ENCODE data around the gene ACVR1.

DNA sequence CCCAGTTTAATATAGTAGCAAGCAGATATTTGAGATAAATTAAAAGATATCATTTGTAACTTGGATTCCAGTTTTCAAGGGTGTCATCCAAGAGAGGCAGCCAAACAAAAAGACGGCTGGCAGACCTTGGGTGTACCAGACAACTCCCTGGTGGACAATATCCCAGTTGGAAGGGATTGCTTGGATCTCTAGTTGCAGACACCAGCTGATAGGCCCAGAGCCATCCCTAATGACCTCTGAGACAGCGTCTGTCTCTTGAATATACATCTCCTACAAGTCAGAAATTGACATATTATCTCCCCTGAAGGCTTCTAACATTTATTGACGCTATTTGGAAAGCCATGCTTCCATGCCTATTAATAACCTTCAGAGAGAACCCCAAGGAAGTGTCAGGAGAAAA is 67.7 kb downstream of the ACVR1 start:
- TF ChIP-seq, protein P1, sequence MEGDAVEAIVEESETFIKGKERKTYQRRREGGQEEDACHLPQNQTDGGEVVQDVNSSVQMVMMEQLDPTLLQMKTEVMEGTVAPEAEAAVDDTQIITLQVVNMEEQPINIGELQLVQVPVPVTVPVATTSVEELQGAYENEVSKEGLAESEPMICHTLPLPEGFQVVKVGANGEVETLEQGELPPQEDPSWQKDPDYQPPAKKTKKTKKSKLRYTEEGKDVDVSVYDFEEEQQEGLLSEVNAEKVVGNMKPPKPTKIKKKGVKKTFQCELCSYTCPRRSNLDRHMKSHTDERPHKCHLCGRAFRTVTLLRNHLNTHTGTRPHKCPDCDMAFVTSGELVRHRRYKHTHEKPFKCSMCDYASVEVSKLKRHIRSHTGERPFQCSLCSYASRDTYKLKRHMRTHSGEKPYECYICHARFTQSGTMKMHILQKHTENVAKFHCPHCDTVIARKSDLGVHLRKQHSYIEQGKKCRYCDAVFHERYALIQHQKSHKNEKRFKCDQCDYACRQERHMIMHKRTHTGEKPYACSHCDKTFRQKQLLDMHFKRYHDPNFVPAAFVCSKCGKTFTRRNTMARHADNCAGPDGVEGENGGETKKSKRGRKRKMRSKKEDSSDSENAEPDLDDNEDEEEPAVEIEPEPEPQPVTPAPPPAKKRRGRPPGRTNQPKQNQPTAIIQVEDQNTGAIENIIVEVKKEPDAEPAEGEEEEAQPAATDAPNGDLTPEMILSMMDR (IDR thresholded peaks at IDR 0.05) = no peak
- TF ChIP-seq POLR2A (IDR thresholded peaks at IDR 0.05) = no peak

Measured in esophagus squamous epithelium (tissue), 4 donors.